NB4 (cell line): ENCODE results near the gene TCEANC.

Experiments used
- MYC ChIP-seq: IDR thresholded peaks from 2 replicates; pipeline ENCODE4 v1.6.1; 2011; ENCODE audit warnings: low read depth, low read length
- POLR2A ChIP-seq: IDR thresholded peaks from 2 replicates; pipeline ENCODE4 v1.6.1; 2011; ENCODE audit warnings: mild to moderate bottlenecking; ENCODE audit not compliant: insufficient read length; ENCODE audit errors: extremely low read depth

DNA sequence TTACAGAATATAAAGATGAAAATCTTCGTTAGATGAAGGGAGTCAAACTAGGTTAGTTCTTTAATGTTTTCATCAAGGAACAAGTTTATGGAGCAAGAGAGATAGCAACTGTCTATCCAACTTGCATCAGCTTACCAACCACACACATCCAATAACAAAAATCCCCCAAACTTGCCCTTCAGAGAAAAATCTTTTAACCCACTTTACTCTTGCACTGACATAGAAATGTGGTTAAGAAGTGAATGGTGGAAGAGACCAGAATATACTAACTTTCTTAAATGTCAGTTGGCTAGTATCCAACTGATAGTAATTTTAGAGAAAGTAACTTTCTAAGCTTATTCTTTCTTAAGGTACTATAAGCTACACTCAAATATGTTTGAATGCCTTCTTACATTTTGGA, 34.3 kb downstream of the TCEANC start:
- TF ChIP-seq POLR2A (no peak), MYC (no peak)
